DMS114 treated with DMSO at 0.1 percent for 48 hours (cell line): ENCODE results near the gene IKZF3.
A peak's percentile ranks its signal among the peaks of the same experiment; 100 is the strongest.
"Not testable (repeated sequence)": the region's sequence is repeated elsewhere in the genome, so short reads cannot be mapped to it uniquely, and the experiment has no call there.

Experiments used
- DNase-seq: peaks from one replicate; lab custom pipeline; 2025; ENCODE audit not compliant: unreplicated experiment; lab: John Stamatoyannopoulos, UW

The IKZF3 gene

DNA sequence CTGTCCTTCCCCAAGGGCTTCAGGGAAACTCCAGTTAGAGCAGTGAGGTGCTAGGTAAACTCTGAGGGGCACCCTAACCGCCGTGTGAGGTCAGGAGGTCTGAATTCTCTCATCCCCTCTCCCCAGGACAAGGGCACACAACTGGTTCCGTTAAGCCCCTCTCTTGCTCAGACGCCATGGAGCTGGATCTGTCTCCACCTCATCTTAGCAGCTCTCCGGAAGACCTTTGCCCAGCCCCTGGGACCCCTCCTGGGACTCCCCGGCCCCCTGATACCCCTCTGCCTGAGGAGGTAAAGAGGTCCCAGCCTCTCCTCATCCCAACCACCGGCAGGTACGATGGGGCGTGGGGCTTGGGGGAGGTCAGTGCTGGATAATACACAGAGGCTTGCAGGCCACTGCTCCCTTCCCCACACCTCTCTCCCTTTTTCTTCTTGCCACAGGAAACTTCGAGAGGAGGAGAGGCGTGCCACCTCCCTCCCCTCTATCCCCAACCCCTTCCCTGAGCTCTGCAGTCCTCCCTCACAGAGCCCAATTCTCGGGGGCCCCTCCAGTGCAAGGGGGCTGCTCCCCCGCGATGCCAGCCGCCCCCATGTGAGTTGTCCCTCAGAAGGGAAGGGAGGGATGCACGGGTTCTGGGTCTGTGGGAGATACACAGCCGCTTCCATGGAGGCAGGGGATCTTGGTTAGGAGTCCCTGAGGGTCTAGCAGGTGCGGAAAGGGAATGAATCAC lies 121.8 kb downstream of the IKZF3 start:
- no peak for DNase-seq

DNA sequence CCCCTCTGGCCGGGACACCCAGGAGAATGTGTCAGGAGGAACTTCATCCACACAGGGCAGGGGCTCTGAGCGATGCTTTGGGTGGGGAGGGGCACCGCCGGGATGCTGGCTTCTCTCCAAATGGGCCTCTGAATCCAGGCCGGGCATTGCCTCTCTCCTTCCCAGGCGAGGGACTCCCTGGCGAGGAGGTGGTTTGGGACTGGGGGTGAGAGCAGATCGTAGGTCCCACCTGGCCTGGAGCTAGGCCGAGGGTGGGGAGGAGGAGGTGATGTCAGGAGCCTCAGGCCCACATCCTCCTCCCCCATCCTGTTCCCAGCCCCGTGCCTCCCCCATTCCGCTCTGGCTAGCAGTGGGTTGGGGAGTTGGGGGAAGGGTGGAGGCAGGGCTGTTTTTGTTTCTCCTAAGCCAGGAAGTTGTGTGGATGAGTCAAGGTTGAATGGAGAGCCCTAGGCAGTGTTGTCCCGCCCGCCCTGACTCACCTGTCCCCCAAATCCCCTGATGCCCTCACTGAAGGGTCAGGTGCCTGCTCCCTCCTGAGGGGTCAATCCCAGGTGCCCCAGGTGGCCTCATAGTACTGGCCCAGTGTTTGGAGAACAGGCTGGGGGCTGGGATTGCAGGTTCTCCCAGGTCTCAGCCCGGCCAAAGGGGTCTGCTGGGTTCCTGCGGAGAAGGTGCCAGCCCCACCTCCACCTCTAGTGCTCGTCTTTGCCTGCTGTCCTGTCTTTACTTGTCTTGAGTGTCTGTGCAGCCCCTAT lies 123.6 kb downstream of the IKZF3 start:
- no peak for DNase-seq

DNA sequence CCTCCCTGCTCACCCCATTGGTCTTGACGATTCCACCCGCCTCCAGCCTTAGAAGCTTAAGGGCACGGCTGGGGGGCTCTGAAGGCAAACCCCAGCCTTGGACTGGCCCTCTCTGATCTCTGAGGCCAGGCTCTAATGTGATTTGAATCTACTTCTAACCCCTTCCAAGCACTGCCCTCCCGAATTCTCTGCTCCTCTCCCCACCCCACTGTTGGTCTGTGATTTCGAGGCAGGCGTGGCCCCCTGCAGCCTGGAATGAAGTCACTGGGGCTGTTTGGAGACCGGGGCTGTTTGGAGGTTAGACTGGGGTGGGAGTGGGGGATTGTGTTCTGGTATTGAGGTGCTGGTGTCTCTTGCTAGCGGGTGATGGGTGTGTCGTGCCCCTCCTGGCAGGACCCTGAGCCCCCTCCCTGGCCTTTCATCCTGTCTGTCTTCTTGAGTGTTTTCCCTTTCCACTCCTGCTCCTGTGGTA lies 124.2 kb downstream of the IKZF3 start:
- DNase-seq = no peak

DNA sequence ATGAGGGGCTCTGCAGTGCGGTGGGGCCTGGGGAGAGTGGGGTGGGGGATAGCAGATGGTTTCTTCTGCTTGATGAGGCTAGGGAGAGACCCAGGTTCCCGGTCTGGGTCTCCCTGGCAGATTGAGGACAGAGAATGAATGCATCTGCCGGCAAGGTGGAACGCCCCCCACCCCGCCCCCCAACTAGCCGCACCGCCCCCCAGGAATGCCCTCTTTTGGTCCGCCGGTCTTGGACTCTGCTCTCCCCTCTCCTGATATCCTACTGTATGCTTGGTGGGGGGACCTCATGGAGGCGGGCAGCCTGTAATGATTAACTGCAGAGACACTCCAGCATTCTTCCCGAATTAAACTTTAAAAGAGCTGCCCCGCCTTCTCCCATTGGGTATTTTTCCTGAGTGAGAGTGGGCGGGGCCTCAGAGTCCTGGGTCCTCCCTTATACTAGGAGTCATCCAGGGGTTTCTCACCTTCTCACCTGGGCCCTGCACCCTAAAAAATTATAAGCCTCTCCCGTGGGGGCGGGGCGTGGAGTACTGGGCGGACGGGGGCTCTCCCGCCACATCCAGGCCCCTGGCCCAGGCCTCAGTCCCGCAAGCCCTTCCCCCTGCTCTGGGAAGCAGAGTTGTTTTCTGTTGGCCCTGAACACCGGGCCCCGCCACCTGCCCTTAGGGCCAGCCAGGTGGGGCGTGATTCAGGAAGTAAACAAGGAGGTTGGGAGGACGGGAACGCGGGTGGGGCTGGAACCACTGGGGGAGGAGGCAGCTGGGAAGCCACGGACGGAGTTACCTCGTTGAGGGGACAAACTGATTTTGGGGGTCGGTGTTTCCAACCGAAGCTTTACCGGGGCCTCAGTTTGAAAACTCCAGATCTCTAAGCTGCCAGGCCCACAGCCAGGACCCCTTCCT lies 124.9 kb downstream of the IKZF3 start:
- DNase-seq = no peak

DNA sequence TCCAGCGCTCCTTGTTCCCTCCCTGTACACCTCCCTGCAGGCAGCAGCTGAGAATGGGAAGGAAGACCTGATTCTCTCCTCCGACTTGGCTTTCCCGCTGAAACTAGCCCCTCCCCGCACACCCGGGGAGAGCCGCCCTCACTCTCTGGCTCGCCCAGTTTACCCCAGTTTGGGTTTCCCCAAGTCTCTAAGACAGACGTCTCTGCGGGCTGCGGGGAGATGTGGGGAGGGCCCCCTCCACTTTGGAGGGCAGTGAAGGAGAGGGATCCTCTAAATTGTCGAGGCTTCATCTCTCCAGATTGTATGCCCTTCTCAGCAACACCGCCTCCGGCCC lies 125.6 kb downstream of the IKZF3 start:
- no peak for DNase-seq

DNA sequence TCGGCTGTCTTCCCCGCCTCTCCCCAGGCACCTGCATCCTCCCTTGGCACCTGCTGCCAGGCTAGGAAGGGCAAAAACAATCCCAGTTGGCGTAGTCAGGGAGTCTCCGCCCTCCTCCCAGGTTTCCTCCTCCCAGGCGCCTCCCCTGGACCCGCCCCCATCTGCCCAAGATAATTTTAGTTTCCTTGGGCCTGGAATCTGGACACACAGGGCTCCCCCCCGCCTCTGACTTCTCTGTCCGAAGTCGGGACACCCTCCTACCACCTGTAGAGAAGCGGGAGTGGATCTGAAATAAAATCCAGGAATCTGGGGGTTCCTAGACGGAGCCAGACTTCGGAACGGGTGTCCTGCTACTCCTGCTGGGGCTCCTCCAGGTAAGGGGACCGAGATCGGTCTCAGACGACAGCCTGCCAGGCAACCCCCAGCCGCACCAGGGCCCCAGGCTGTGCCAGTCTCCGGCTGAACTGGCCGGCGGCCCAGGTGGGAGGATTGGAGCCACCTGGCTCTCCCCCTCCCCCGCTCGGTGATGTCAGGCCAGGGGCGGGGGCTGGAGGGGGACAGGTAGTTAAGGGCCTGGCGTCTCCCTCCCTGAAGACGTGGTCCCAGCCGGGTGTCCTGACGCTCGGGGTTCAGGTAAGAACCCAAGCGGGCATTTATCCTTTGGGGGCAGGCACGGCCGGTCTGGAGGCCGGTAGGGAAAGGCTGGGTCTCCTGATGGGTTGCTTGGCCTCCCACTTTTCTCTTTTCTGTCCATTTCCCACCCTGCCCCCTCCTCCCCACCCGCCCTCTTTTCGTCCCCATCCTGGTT lies 126.1 kb downstream of the IKZF3 start, which contains the start of gene GRB7:
Gene GRB7 (plus strand): TSS at position 179 of the 808 bp plus-strand sequence. CDS start 4,364 bp downstream, outside the sequence.
- DNase-seq = no peak

DNA sequence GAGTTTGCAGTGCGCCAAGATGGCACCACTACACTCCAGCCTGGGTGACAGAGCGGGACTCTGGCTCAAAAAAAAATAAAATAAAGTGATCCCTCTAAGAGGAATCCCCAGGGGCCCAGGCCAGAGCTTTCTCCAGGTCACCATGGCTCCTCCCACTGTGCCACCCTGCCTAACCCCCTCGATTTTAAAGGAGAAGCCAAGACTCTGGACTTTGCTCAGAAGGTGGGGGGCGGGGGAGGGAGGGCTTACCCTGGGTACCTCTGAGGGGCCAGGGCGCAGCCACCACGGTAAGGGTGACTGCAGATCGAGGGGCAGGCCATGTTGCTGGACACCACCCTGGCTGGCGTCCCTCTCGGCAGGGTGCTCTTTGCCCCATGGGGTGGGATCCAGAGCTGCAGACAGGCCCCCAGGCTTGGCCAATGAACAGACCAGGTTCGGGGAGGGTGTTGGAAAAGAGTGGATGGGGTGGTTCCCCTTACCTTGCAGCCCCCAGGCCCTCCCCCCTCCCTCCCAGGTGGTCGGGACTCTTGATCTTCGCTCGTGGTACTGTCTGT lies 126.8 kb downstream of the IKZF3 start:
- no peak for DNase-seq

DNA sequence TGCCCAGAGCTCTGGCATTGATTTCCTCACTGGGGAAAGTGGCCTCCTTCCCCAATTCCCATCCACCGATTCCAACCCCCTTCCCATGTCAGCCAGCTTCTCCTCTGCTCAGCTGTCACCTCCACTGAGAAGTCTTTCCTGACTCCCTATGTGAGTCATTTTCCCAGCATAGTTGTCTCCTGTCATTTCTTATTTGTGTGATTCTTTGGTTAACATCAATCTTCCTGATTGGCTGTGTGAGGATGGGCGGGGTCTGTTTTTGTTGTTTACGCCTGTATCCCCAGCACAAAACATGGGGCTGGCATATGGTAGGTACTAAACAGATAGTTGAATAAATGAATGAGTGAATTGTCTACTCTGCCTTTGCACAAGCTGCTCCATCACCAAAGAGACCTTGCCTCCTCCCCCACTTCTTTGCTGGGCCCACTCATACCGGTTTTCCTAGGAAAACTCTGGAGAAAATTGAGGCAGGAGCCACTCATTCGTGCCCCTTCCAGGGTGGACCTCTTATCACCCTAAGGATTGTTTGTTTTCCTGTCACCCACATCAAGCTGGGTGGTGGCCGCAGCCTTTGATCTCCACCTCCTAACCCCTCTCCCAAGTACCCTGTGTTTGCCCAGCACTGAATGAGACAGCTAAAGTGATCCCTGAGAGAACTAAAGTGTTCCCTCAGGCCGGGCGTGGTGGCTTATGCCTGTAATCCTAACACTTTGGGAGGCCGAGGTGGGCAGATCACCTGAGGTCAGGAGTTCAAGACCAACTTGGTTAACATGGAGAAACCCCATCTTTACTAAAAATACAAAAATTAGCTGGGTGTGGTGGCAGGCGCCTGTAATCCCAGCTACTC lies 127.6 kb downstream of the IKZF3 start:
- no peak for DNase-seq

DNA sequence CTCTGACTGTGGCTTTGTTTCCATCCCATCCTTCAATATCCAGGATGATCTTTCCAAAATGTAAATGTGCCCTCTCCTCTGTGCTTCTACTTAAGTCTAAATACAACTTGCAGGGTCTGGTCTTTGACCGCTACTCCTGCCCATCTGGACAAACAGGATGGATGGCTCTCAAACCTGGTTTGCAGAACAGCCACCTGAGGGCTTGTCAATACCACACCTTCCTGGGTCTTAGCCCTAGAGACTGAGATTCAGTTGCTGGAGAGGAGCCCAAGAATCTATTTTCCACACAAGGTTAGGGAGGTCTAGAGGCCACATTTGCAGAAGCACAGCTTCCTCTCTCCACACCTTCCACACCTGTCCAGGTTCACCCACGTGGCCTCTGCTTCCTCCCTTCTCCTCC lies 128.2 kb downstream of the IKZF3 start:
- DNase-seq = no peak

DNA sequence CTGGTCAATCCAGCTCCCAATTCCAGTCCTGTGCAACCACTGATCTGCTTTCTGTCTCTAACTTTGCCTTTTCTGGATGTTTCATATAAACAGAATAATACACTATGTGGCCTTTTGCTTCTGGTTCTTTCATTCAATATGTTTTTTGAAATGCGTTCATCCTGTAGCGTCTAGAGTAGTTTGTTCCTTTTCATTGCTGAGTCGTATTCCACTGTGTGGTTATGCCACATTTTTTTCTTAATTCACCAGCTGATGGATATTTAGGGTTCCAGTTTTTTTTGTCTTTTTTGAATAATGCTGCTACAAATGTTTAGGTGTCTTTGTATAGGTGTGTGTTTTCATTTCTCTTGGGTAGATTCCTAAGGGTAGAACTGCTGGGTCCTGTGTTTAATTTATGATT lies 131.5 kb downstream of the IKZF3 start:
- no peak for DNase-seq

DNA sequence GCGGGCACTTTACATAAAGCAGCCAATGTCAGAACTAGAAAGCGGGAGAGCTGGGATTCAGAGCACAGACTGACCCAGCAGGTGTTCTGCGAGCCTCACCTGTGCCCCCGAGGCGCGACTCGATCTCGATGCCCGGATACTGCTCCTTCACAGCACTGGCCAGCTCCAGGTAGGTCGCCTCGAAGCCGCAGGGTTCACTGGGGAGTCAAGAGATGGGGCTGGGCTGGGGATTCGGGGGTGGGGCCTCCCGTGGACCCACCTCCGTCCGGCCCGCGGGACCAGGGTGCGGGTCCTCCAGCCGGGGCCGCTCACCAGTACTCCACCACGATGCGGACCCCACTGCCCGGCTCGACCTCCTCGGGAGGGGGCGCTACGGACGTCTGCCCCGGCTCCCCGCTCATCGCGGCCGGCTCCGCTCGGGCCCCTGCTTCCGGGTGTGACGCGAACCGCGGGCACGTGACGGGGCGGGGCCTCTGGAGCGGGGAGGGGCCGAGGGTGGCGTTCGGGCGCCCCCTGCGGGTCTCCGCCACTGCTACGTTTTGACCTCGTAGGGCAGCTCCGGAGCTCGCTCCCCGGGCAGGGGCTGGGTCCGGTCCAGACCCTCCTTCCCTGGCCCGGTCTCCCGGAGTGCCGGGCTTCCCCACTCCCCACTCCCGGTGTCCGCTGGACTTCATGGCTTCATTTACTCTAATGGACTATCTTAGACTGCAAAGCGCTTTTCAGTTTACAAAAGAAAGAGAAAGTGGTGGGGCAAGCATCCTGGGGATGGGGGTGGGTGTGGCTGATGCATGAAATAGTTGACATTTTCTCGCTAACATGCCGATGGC lies 133.8 kb downstream of the IKZF3 start, which contains the start of gene MIEN1:
Gene MIEN1 (minus strand): TSS at position 438 of the 827 bp plus-strand sequence. CDS start 37 bp downstream, at position 401.
- peak; percentile 47 for DNase-seq

DNA sequence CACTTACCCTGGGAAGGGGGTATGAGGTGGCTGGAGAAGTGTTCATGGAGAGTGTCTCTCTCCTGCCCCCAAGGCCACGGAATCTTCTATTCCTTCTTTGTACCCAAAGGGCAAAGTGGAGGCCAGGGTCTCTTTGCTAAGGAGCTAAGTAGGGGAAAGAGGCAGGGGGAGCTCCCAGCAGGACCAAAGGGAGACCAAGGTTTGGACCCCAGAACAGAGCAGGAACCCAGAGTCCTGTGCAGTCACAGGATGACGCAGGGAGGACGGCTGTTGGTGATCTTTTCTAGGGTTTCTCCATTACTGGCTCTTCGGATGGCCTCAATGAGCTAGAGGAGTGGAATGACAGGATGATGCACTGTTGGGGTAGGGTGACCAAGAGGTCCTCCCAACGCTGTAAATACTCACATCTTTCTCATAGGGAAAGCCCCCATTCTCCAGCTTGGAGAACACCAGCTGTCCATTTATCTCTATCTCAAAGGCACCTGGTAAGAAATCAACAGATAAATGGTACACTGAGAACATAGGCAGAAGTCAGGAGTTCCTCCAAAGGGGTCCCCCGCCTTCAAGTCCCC lies 134.7 kb downstream of the IKZF3 start:
- no peak for DNase-seq

DNA sequence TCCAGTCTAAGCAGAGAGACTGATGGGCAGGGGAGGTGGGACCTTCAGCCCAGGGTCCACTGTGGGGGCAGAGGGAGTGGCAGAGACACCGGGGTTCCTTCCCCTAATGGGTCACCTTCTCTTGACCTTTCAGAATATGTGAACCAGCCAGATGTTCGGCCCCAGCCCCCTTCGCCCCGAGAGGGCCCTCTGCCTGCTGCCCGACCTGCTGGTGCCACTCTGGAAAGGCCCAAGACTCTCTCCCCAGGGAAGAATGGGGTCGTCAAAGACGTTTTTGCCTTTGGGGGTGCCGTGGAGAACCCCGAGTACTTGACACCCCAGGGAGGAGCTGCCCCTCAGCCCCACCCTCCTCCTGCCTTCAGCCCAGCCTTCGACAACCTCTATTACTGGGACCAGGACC lies 136.6 kb downstream of the IKZF3 start:
- no peak for DNase-seq

DNA sequence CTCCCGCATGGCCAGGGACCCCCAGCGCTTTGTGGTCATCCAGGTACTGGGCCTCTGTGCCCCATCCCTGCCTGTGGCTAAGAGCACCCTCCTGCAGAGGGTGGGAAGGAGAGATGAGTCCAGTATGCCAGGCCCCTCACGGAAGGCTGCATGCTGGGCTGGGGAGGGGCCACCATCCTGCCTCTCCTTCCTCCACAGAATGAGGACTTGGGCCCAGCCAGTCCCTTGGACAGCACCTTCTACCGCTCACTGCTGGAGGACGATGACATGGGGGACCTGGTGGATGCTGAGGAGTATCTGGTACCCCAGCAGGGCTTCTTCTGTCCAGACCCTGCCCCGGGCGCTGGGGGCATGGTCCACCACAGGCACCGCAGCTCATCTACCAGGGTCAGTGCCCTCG lies 137.5 kb downstream of the IKZF3 start:
- no peak for DNase-seq

DNA sequence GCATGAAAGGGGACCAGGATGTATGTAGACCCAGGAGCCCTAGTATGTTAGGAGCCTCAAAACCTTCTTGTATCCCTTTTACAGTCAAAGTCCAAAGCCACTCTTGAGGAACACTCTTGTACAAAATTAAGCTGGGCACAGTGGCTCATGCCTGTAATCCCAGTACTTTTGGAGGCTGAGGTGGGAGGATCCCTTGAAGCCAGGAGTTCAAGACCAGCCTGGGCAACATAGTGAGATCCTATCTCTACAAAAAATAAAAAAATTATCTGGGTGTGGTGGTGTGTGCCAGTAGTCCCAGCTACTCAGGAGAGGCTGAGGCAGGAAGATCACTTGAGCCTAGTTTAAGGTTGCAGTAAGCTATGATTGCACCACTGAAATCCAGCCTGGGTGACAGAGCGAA lies 138.2 kb downstream of the IKZF3 start:
- DNase-seq = not testable (repeated sequence)

DNA sequence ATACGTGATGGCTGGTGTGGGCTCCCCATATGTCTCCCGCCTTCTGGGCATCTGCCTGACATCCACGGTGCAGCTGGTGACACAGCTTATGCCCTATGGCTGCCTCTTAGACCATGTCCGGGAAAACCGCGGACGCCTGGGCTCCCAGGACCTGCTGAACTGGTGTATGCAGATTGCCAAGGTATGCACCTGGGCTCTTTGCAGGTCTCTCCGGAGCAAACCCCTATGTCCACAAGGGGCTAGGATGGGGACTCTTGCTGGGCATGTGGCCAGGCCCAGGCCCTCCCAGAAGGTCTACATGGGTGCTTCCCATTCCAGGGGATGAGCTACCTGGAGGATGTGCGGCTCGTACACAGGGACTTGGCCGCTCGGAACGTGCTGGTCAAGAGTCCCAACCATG lies 139.4 kb downstream of the IKZF3 start:
- DNase-seq = no peak

DNA sequence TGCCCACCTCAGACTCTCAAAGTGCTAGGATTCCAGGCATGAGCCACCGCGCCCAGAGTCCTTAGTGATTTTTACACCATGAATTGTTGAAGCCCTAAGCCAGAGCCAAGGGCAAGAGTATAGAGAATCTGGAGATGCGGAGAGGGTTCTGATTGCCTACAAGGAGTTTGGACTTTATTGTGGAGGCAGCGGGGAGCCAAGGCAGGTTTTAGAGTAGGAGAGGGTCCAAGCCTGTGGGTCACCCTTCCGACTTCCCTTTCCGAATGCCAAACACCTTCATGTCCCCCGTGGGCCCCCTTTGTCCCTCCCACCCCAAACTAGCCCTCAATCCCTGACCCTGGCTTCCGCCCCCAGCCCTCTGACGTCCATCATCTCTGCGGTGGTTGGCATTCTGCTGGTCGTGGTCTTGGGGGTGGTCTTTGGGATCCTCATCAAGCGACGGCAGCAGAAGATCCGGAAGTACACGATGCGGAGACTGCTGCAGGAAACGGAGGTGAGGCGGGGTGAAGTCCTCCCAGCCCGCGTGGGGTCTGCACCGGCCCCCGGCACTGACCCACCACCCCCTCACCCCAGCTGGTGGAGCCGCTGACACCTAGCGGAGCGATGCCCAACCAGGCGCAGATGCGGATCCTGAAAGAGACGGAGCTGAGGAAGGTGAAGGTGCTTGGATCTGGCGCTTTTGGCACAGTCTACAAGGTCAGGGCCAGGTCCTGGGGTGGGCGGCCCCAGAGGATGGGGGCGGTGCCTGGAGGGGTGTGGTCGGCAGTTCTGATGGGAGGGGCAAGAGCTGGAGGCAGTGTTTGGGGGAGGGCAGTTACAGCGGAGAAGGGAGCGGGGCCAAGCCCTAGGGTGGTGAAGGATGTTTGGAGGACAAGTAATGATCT lies 140.9 kb downstream of the IKZF3 start:
- DNase-seq = no peak
